H1 (cell line): Measurements from ENCODE around the gene SKIDA1. TPM values are rescaled to one million over a fixed set of nuclear protein-coding genes. Genes with fewer than 3 reads are reported as not detected.
A peak's percentile ranks its signal among the peaks of the same experiment; 100 is the strongest.

Source experiments
- CTCF ChIA-PET: fragments of 300-600 bp; sonication (Branson Sonifier 250); formaldehyde crosslinking; loops from one replicate; lab custom pipeline; 2021; ENCODE audit not compliant: partially characterized antibody; lab: Charles Lee
- POLR2A ChIA-PET: fragments of 300-600 bp; sonication (Branson Sonifier 250); formaldehyde crosslinking; loops from one replicate; lab custom pipeline; 2021; ENCODE audit warnings: inconsistent platforms; ENCODE audit not compliant: partially characterized antibody; lab: Charles Lee
- DNase-seq, 2 experiments: peaks; one replicate each; pipeline versions ENCODE4 v3.0.0 to v3.0.0-alpha.2; 2010 to 2022; ENCODE audit warnings: low spot score in 2 of 2, low read depth in 1 of 2, mixed read lengths in 1 of 2
- FAIRE-seq: peaks from 2 replicates; lab custom pipeline; 2011; peaks lifted over from hg19 to GRCh38; lab: Jason Lieb, UNC
- H2AFZ ChIP-seq: 2 replicates; pipeline ENCODE4 v1.8.1; 2012; ENCODE audit warnings: low read length, inconsistent platforms
- H2AK5ac ChIP-seq: 2 replicates; pipeline ENCODE4 v1.6.1; 2013; ENCODE audit warnings: low read depth, low read length
- H2BK120ac ChIP-seq: replicated peaks from 2 replicates; pipeline ENCODE3; 2013; ENCODE audit warnings: low read depth, low read length, inconsistent platforms
- H2BK12ac ChIP-seq: 2 replicates; pipeline ENCODE4 v1.6.1; 2013; ENCODE audit warnings: low read depth, low read length
- H2BK15ac ChIP-seq: 2 replicates; pipeline ENCODE4 v1.6.1; 2013; ENCODE audit warnings: low read length
- H2BK20ac ChIP-seq: 2 replicates; pipeline ENCODE4 v1.6.1; 2013; ENCODE audit warnings: low read length
- H2BK5ac ChIP-seq: 2 replicates; pipeline ENCODE4 v1.6.1; 2013; ENCODE audit warnings: low read depth, low read length
- H3K14ac ChIP-seq: 2 replicates; pipeline ENCODE4 v1.6.1; 2013; ENCODE audit warnings: inconsistent platforms; ENCODE audit not compliant: insufficient read length
- H3K18ac ChIP-seq: 2 replicates; pipeline ENCODE4 v1.6.1; 2013; ENCODE audit warnings: low read length; ENCODE audit errors: extremely low read depth
- H3K23ac ChIP-seq: 2 replicates; pipeline ENCODE4 v1.6.1; 2013; ENCODE audit warnings: inconsistent platforms; ENCODE audit not compliant: insufficient read length
- H3K23me2 ChIP-seq: 2 replicates; pipeline ENCODE4 v1.6.1; 2013; ENCODE audit warnings: low read depth, low read length
- H3K27ac ChIP-seq: 2 replicates; pipeline ENCODE4 v1.6.1; 2011; ENCODE audit warnings: low read depth, low read length, inconsistent platforms
- H3K27me3 ChIP-seq, 4 experiments: replicated peaks in 1 of 4; 1 replicate in 1 of 4; 2 replicates in 3 of 4; pipeline versions ENCODE4 v1.6.1 to v1.8.1; 2011 to 2013; ENCODE audit warnings: low read length in 3 of 4, mild to moderate bottlenecking in 3 of 4, inconsistent platforms in 2 of 4, mixed read lengths in 2 of 4, moderate library complexity in 1 of 4; ENCODE audit not compliant: control insufficient read depth in 3 of 4, insufficient read depth in 3 of 4; ENCODE audit errors: extremely low read depth in 1 of 4
- H3K36me3 ChIP-seq, 4 experiments: 2 replicates each; pipeline versions ENCODE4 v1.6.1 to v1.8.1; 2011 to 2013; ENCODE audit warnings: mild to moderate bottlenecking in 4 of 4, low read length in 3 of 4, moderate library complexity in 2 of 4, control low read depth in 1 of 4, inconsistent platforms in 1 of 4; ENCODE audit not compliant: insufficient read depth in 4 of 4, control insufficient read depth in 2 of 4
- H3K4ac ChIP-seq: replicated peaks from 2 replicates; pipeline ENCODE3; 2013; ENCODE audit warnings: low read length, low read depth, mixed read lengths, inconsistent platforms; ENCODE audit not compliant: insufficient read length
- H3K4me1 ChIP-seq, 4 experiments: replicated peaks in 1 of 4; 1 replicate in 1 of 4; 2 replicates in 3 of 4; pipeline versions ENCODE4 v1.6.1 to v1.8.1; 2011 to 2013; ENCODE audit warnings: low read length in 3 of 4, inconsistent platforms in 2 of 4, mixed read lengths in 1 of 4; ENCODE audit not compliant: insufficient read depth in 4 of 4, control insufficient read depth in 3 of 4
- H3K4me2 ChIP-seq, 2 experiments: 2 replicates each; pipeline versions ENCODE4 v1.6.1 to v1.8.1; 2011 to 2013; ENCODE audit warnings: low read depth in 2 of 2, low read length in 2 of 2, control low read depth in 1 of 2, inconsistent platforms in 1 of 2, mild to moderate bottlenecking in 1 of 2; ENCODE audit not compliant: insufficient read depth in 1 of 2
- H3K4me3 ChIP-seq, 4 experiments: fragments of 200-600, 300-600 bp in 1 of 4; sonication (generic), shearing (Covaris generic), sonication (Bioruptor Twin) in 1 of 4; 2 replicates each; pipeline versions ENCODE4 v1.5.1 to v1.8.1; 2011 to 2016; ENCODE audit warnings: low read length in 4 of 4, low read depth in 3 of 4, control low read depth in 2 of 4, inconsistent platforms in 2 of 4, mild to moderate bottlenecking in 2 of 4, mixed read lengths in 1 of 4, moderate library complexity in 1 of 4; ENCODE audit not compliant: insufficient read depth in 2 of 4; ENCODE audit errors: extremely low read depth in 1 of 4
- H3K56ac ChIP-seq: replicated peaks from 2 replicates; pipeline ENCODE3; 2013; ENCODE audit warnings: low read depth, mild to moderate bottlenecking, mixed read lengths, low read length, inconsistent platforms; ENCODE audit not compliant: insufficient read length
- H3K79me1 ChIP-seq: 2 replicates; pipeline ENCODE4 v1.6.1; 2013; ENCODE audit warnings: low read depth, low read length, control low read depth
- H3K79me2 ChIP-seq, 2 experiments: 2 replicates each; pipeline versions ENCODE4 v1.6.1 to v1.8.1; 2012 to 2013; ENCODE audit warnings: low read length in 2 of 2, mild to moderate bottlenecking in 2 of 2, inconsistent platforms in 1 of 2; ENCODE audit not compliant: insufficient read depth in 2 of 2, control insufficient read depth in 1 of 2
- H3K9ac ChIP-seq, 4 experiments: replicated peaks in 1 of 4; 1 replicate in 1 of 4; 2 replicates in 3 of 4; pipeline versions ENCODE4 v1.6.1 to v1.8.1; 2011 to 2013; ENCODE audit warnings: low read depth in 3 of 4, low read length in 3 of 4, control low read depth in 2 of 4, mild to moderate bottlenecking in 2 of 4, moderate library complexity in 2 of 4, inconsistent platforms in 1 of 4; ENCODE audit errors: extremely low read depth in 1 of 4
- H3K9me3 ChIP-seq, 2 experiments: 2 replicates each; pipeline versions ENCODE4 v1.6.1 to v1.8.1; 2012 to 2013; ENCODE audit warnings: mild to moderate bottlenecking in 2 of 2, moderate library complexity in 2 of 2, control low read depth in 1 of 2, inconsistent platforms in 1 of 2, low read depth in 1 of 2, low read length in 1 of 2, mixed read lengths in 1 of 2; ENCODE audit not compliant: insufficient read depth in 2 of 2
- H4K20me1 ChIP-seq, 2 experiments: replicated peaks in 1 of 2; 2 replicates each; pipeline versions ENCODE3 to v1.8.1; 2011 to 2013; ENCODE audit warnings: inconsistent platforms in 2 of 2, low read length in 2 of 2, mild to moderate bottlenecking in 1 of 2; ENCODE audit not compliant: insufficient read depth in 2 of 2, control insufficient read depth in 1 of 2
- H4K5ac ChIP-seq: 2 replicates; pipeline ENCODE4 v1.6.1; 2013; ENCODE audit warnings: low read length, low read depth, mixed read lengths, inconsistent platforms; ENCODE audit not compliant: insufficient read length
- H4K8ac ChIP-seq: 2 replicates; pipeline ENCODE4 v1.8.0; 2013; ENCODE audit warnings: mild to moderate bottlenecking, moderate library complexity, low read length, inconsistent platforms; ENCODE audit not compliant: insufficient read depth; ENCODE audit errors: extremely low read depth
- H4K91ac ChIP-seq: replicated peaks from 2 replicates; pipeline ENCODE3; 2013; ENCODE audit warnings: low read length, mixed read lengths, inconsistent platforms; ENCODE audit not compliant: insufficient read length
- BACH1 ChIP-seq: IDR thresholded peaks from 2 replicates; pipeline ENCODE4 v1.6.1; 2012; ENCODE audit warnings: low read length, improper control_type of control experiment
- CEBPB ChIP-seq: IDR thresholded peaks from 2 replicates; pipeline ENCODE4 v1.6.1; 2012; ENCODE audit warnings: low read depth, low read length
- EZH2 ChIP-seq: fragments of 200-600 bp; sonication (generic); IDR thresholded peaks from 2 replicates; pipeline ENCODE4 v1.7.1; 2012; ENCODE audit warnings: low read depth, mild to moderate bottlenecking, moderate library complexity, low read length, inconsistent platforms; ENCODE audit not compliant: severe bottlenecking
- JUND ChIP-seq: IDR thresholded peaks from 2 replicates; pipeline ENCODE4 v1.6.1; 2011; ENCODE audit warnings: mild to moderate bottlenecking, improper control_type of control experiment, low read length
- PHF8 ChIP-seq: fragments of 200-600 bp; sonication (generic); conservative IDR thresholded peaks from 2 replicates; pipeline ENCODE4 v1.7.1; 2012; ENCODE audit warnings: low read depth, mild to moderate bottlenecking, inconsistent platforms, low read length, moderate library complexity
- POLR2AphosphoS5 ChIP-seq: IDR thresholded peaks from 2 replicates; pipeline ENCODE4 v1.6.1; 2011; ENCODE audit warnings: low read depth, low read length
- RNF2 ChIP-seq: fragments of 200-900, 300-1000 bp; sonication (generic); IDR thresholded peaks from 2 replicates; pipeline ENCODE4 v1.7.1; 2016; ENCODE audit warnings: borderline replicate concordance, low read depth, mild to moderate bottlenecking, antibody characterized with exemption, low read length; ENCODE audit not compliant: poor library complexity, severe bottlenecking; ENCODE audit errors: missing control alignments
- TCF12 ChIP-seq: IDR thresholded peaks from 2 replicates; pipeline ENCODE4 v1.6.1; 2011; ENCODE audit warnings: low read depth, mild to moderate bottlenecking, low read length
- WGBS, 2 experiments: shearing (Covaris generic) in 1 of 2; methylation state at CpG; one replicate each; pipeline versions ENCODE4 v1.1.6 to v1.1.7; 2013 to 2015; ENCODE audit warnings: low lambda C conversion rate in 2 of 2, mixed read lengths in 2 of 2, inconsistent platforms in 1 of 2, low coverage in 1 of 2, missing lambda C conversion rate in 1 of 2; ENCODE audit not compliant: insufficient replicate concordance in 2 of 2, insufficient coverage in 1 of 2, insufficient read length in 1 of 2; ENCODE audit errors: extremely low coverage in 1 of 2, missing lambda C conversion rate in 1 of 2; 5-methylcytosine and 5-hydroxymethylcytosine counted together
- polyA plus RNA-seq, 7 experiments: library from polyadenylated mRNA; depleted of rRNA in 3 of 7; stranded (reverse) in 5 of 7; unstranded in 2 of 7; fragments of >200 nt in 5 of 7; fragments of 200-250 nt in 2 of 7; gene quantifications; 1 replicate in 5 of 7; 2 replicates in 1 of 7; 4 replicates in 1 of 7; pipeline versions ENCODE4 v1.2.1 to v1.2.3, GENCODE V29; 2011 to 2013; ENCODE audit warnings: missing spikeins in 2 of 7, mixed read lengths in 2 of 7
- total RNA-seq: library from RNA; stranded (reverse); fragmentation: NEBNext Ultra II Directional; extraction: Animal tissue kit (Norgen Biotek cat#: 25700); gene quantifications from 2 replicates; pipeline ENCODE4 v1.2.1, GENCODE V29; 2021

SKIDA1 gene
- total and polyA plus RNA-seq, 2 of the 8 experiments (the other 6 are each of a cell fraction or from before 2014, with no cell fraction given), result 1.5 to 8.0 TPM

GRCh38 chr10:21496343-21497176, 28.9 kb downstream of the SKIDA1 start:
- H3K4me2 ChIP-seq, result peak overlapping the region; percentile 90 to 92
- peak overlapping the region; percentile 56 for H2BK120ac ChIP-seq
- H3K56ac ChIP-seq, result peak overlapping the region; percentile 98
- peaks cover 7 to 35% (median 21%) of the 10 kb centered on the region in 4 experiments for H3K4me1 ChIP-seq
- no peaks in the 10 kb centered on the region for H3K79me1 ChIP-seq
- peak overlapping the region; percentile 99 for H3K18ac ChIP-seq
- POLR2A ChIA-PET, result interaction anchor here (0.6 to 12.9 kb wide), 18 partner anchors 10 to 461 kb away, joined by 3 to 322 read pairs (median 4); partner anchors contain the start of genes MLLT10 and SKIDA1
- 1% methylated on average over 28 of the region's 72 CpGs; no CpG with 5 or more reads in 1 of the 2 experiments for WGBS, 2 experiments
- peaks cover 0 to 31% of the 10 kb centered on the region in 2 experiments; a peak in 2 of 4 replicates for H3K79me2 ChIP-seq
- peak overlapping the region; percentile 69; the same call in 1 of the 2 replicates for H2BK12ac ChIP-seq
- peak overlapping the region; percentile 95 for H4K5ac ChIP-seq
- H3K36me3 ChIP-seq, result no peaks in the 10 kb centered on the region
- H3K14ac ChIP-seq, result no peak overlapping the region
- no peak for FAIRE-seq
- H3K4ac ChIP-seq, result peak overlapping the region; percentile 99
- peak overlapping the region; percentile 86 for H3K27ac ChIP-seq
- peaks cover 33% of the 10 kb centered on the region; the same call in 1 of the 2 replicates for H3K23me2 ChIP-seq
- CTCF ChIA-PET, result interaction anchor here (0.6 to 6.2 kb wide), 29 partner anchors 9 to 457 kb away, joined by 3 to 46 read pairs (median 4); no protein-coding TSS in a partner anchor
- peak overlapping the region; percentile 80 for H2BK5ac ChIP-seq
- H2AK5ac ChIP-seq, result no peak overlapping the region
- H4K8ac ChIP-seq, result peak overlapping the region; percentile 96
- H3K9ac ChIP-seq, result peak overlapping the region; percentile 31 to 93 (median 80)
- H3K9me3 ChIP-seq, result no peaks in the 10 kb centered on the region
- H3K23ac ChIP-seq, result no peak overlapping the region
- peaks cover 5 to 24% (median 15%) of the 10 kb centered on the region in 4 experiments; a peak in 6 of 7 replicates for H3K27me3 ChIP-seq
- DNase-seq, result peak in 1 of 2 experiments; percentile 83
- H4K91ac ChIP-seq, result peak overlapping the region; percentile 98
- H2AFZ ChIP-seq, result no peak overlapping the region
- no peak overlapping the region for H2BK15ac ChIP-seq
- H3K4me3 ChIP-seq, result peak overlapping the region; percentile 48 to 88 (median 70)
- no peak overlapping the region for H2BK20ac ChIP-seq
- H4K20me1 ChIP-seq, result no peaks in the 10 kb centered on the region
- TF ChIP-seq PHF8 (0 out of 2 replicates have a peak, but pooled peaks have one; percentile 14), RNF2 (no peak), CEBPB (no peak), EZH2 (peak; percentile 19), JUND (no peak), BACH1 (no peak), TCF12 (no peak), POLR2AphosphoS5 (peak; percentile 66)
